ENCODE data around the gene BBS9.

DNA sequence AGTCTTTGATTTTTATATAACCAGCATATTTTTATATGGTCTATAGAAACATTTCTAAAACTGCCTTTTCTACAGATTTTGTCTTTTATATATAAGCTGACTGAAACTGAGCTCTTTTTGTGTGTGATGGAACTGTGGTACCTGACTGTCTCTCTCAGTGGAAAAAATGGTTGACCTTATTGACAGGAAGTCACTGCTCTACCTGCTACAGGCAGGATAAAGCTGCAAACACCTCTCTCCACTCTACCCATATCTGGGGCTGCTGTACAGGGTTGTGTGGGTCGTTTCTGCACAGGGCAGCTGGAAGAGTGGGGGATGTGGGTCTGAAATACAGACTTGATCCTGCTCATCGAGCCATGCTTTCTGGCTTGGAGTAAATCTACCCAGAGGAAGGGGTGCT, 48.5 kb downstream of the BBS9 start:
- TF ChIP-seq, protein P1, sequence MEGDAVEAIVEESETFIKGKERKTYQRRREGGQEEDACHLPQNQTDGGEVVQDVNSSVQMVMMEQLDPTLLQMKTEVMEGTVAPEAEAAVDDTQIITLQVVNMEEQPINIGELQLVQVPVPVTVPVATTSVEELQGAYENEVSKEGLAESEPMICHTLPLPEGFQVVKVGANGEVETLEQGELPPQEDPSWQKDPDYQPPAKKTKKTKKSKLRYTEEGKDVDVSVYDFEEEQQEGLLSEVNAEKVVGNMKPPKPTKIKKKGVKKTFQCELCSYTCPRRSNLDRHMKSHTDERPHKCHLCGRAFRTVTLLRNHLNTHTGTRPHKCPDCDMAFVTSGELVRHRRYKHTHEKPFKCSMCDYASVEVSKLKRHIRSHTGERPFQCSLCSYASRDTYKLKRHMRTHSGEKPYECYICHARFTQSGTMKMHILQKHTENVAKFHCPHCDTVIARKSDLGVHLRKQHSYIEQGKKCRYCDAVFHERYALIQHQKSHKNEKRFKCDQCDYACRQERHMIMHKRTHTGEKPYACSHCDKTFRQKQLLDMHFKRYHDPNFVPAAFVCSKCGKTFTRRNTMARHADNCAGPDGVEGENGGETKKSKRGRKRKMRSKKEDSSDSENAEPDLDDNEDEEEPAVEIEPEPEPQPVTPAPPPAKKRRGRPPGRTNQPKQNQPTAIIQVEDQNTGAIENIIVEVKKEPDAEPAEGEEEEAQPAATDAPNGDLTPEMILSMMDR (IDR thresholded peaks at IDR 0.05): no peak
- no peak for TF ChIP-seq POLR2AphosphoS5 (IDR thresholded peaks at IDR 0.05)
